CMK (cell line): ENCODE measurements around the gene NPHP4.
A peak's percentile ranks its signal among the peaks of the same experiment; 100 is the strongest.
"Not testable (repeated sequence)": the region's sequence is repeated elsewhere in the genome, so short reads cannot be mapped to it uniquely, and the experiment has no call there.

Source experiments
- DNase-seq: peaks from one replicate; pipeline ENCODE4 v3.0.0-alpha.2; 2010; ENCODE audit warnings: low read depth

NPHP4 gene

DNA sequence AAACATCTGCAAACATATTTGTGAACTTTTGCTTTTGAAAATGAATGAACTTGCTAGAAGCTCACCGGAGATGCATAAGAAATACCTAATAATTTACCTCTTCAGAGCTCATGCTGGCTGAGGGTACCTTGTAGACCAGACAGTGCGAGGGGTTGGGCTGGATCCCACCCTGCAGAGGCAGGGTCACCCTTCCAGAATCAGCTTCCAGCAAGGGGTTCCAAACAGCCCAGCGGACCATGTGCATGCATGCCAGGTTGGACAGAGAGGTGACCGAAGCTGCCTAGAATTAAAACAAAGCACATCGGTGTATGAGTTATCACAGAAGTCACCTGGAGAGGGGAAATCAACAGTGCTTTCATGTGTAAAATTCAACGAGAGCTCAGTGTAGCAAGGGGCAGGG, 59.2 kb downstream of the NPHP4 start:
- no peak for DNase-seq

- no peak for DNase-seq
Observed at GRCh38 chr1:5928714-5929400, 63.4 kb downstream of the NPHP4 start.

DNA sequence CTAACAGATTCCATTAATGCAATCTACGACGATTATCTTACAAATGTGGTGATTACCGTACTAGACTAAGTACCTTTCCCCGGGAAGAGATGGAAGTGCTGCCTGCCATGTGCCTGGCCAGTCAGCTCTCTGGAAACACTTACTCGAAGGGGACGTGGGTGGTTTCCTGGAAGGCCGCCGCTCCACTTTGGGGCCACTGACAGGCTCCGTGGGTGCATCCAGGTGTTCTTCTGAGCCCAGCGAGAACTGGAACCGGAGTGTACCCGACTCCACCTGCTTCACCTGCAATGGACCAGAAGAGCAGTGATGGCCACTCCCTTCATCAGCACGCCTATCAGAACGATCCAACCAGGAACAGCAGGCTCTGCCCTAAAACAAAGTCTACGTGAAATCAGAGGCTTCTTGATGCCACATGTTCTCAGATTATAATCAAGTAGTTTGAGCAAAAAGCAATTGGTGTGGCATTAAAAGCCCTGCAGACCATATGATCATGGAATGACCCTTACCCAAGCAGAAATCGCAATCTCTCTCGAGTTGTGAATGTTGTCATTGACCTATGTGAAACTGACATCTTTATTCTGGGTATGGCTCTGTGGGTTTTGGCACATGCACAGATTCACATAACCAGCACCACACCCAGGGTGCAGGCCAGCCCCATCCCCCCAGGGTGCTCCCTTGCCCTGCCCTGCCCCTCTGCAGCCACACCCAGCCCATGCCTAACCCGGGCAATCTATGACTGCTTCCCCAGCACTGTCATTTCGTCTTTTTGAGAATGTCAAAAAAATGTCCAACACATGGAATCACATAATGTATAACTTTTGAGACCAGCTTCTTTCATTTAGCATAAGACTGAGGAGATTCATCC, 64.5 kb downstream of the NPHP4 start:
- no peak for DNase-seq

DNA sequence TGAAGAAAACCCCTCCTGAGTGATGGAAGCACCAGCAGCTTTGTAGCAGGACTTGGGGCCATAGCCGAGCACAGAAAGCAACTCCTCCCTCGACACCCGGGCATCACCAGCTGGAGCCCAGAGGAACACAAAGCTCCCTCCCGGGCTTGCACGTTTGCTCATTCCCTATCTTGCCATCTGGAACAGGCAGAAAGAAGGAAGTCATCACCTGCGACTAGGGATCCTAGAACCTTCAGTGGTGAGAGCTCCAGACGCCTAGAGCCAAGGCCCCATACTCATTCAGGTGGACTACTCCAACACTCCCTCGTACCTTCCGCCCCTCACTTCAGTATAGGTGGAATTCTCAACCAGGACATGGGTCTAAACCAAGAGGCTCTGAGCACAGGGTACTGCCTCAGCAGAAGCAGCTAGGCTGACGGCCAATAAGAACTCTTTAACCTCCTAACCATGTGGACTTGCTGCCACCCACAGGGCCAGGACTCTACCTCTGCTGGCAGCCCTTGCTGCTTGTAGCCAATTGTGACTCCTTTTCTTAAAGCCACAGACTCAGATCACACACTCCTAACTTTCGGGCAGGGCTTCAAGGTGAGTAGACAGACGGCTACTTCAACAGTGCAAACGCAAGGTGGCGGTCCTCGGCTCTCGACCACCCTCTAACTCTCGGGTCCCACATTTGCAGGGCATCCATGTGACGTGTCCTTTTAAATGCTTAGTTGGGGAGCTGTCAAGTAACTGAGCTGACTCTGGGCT, 65.4 kb downstream of the NPHP4 start:
- no peak for DNase-seq

- not testable (repeated sequence) for DNase-seq
Observed at GRCh38 chr1:5922700-5923330, 69.4 kb downstream of the NPHP4 start.

- DNase-seq, result no peak
Observed at GRCh38 chr1:5921671-5922070, 70.6 kb downstream of the NPHP4 start.

DNA sequence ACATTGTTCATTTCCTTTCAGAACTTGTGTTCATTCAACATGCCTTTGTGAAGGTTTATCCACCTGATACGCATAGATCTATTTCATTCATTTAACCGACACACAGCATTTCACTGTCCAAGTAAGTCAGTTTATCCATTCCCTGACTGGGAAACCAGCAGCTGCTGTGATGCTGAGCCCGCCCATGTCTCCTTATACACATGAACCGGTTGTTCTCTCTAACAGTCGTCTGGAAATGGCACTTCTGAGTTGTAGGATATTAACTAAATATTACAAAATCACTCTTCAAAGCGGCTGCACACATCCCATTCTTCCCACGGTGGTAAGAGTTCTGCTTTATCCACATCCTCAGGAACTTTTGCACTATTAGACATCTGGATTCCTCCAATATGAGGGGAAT, 71.1 kb downstream of the NPHP4 start:
- DNase-seq, result no peak

DNA sequence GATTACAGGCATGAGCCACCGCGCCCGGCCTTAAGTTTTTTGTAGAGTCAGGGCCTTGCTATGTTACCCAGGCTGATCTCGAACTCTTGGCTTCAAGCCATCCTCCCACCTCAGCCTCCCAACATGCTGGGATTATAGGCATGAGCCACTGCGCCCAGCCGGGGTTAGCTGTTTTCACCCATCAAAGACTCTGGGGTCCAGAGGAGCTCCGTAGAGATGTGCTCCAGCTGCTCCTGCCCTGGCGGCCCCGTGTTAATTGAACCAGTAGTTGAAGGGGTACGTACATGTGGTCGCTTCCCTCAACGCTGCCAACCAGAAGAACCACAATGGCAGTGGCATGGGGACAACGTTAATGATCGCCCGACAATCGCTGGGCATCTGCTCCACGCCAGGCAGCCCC, 72.0 kb downstream of the NPHP4 start:
- no peak for DNase-seq

DNA sequence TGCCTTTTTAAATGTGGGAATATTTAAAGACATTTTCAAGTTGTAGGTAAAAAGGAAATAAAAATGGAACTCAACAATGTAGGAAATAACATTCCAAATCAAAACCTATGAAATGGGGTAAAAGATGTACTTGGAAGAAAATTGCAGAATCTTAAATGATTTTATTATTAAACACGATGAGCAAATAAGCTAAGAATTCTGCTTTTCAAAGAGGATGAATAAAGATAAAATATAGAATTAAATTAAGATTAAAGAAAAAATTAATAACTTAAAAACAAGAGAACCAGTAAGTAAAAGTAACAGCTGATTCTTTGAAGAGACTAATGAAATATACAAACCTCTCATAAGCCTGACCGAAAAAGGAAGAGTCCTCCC, 74.0 kb downstream of the NPHP4 start:
- no peak for DNase-seq

GRCh38 chr1:5917591-5918274, 74.5 kb downstream of the NPHP4 start:
- DNase-seq, result no peak

DNA sequence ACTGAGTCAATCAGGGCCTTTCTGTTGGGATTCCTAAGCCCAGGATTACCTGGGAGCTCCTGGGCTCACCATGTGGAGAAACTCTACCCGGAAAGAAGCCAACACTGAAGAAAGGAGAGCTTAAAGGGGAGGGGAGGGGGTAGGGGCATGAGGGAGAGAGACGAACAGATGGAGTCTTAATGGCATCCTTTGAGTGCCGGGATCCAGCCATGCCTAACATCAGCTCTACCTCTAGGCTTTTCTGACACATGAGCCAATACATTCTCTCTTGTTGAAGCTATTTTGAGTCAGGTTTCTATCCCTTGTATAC, 75.0 kb downstream of the NPHP4 start:
- no peak for DNase-seq

GRCh38 chr1:5916572-5917280, 75.5 kb downstream of the NPHP4 start:
- no peak for DNase-seq

DNA sequence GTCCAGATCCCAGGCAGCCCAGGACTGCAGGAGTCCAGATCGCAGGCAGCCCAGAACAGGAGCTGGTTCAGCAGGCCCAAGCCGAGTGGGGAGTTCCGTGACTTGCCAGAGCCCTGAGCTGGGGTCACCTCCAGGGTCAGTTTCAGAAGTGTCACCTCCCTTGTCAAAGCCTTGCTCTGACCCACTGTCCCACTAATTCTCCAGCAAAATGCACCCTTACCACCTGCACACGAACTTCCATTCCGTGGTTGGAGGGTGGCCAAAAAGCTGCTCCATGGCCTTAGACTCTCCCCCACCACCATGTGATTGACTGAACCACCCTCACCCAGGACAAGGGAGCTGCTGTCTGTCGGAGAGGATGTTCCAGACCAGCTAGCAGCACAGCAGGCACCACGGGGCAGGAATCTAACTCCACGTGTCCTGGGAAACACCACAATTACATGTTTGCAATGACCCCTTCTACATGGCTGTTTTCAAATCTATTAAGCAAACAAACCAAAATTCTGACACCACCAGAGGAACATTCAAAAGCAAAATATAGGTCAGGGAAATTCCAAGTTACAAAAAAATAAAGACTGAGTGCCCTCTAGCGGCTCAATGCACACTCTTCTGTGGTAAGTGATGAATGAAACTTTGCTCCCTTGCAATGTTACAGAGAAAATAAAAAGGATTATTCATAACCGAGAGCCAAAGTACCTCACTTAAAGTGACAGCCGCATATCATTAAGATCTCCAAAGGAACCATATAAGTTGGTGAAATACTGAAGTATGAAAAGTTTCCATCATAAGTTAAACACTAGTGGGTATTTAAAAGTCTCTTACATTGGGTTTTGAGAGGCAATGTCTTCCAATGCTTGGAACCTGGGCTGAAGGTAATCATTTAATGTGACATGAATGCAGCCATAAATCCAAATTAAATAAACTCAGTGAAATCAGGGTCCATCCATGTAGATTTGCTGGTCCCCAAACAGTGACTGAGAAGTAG, 76.3 kb downstream of the NPHP4 start:
- peak; percentile 11 for DNase-seq

- no peak for DNase-seq
Observed at GRCh38 chr1:5914676-5915365, 77.4 kb downstream of the NPHP4 start.

DNA sequence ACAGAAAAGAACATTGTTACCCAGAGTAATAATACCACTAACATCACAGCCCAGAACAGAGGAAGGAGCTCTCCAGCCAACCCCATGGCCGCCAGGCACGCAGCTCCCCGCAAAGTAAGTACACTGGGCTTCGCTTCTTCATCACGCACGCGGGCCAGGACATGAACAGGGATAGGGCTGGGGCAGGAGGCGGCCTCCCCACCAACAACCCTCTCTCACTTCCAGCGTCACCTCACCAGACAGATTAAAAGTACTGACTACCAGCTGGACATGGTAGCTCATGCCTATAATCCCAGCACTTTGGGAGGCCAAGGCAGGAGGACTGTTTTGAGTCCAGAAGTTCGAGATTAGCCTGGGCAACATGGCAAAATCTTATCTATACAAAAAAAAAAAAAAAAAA, 78.3 kb downstream of the NPHP4 start:
- DNase-seq, result no peak

DNA sequence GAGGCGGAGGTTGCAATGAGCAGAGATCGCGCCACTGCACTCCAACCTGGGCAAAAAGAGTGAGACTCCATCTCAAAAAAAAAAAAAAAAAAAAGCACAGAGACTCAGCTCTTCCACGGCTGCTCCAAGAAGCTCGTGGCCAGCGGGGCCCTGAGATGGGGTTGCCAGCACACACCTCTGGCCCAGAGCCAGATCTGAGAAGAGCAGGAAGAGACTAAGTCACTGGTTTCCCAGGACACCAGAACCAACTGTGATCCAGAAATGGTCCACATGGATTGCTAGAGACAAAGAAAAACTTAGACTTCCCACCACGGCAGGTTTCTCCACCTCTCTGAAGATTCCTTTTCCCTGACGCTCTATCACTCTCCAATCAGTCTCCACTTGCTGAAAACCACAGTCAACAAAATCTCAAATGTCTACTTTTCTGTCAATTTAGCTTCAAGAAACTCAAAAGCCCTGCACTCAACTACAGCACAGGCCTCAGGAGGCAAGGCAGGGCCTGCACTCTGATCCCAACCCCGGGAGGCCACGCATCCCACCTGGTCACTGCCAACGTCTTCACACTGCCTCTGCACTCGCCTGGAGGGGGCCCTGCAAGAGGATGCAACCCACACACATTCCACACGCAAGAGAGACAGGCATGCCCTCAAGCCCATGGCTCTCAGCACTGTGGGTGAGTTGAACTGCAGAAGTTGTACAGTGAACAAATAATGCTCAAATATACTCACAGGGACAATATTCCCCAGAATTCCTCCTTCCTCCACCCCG, 79.0 kb downstream of the NPHP4 start:
- DNase-seq, result no peak

DNA sequence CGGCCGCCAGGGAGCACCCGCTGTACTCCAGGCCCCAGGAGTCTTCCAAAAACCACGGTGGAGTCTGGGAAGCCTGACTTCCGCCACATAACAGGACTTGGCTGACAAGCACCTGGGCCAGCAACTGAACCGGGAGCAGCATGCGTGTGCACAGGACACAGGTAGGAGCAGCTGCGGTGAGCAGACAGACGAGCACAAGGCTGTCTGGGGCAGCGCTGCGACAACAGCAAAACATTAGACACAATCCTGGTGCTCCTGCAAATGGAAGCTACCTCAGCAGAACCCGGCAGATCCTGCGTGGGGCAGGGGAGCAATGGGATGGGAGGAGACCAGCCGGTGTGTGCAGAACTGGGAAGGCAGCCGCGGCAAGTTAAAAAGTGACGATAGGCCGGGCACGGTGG, 80.4 kb downstream of the NPHP4 start:
- DNase-seq, result no peak

DNA sequence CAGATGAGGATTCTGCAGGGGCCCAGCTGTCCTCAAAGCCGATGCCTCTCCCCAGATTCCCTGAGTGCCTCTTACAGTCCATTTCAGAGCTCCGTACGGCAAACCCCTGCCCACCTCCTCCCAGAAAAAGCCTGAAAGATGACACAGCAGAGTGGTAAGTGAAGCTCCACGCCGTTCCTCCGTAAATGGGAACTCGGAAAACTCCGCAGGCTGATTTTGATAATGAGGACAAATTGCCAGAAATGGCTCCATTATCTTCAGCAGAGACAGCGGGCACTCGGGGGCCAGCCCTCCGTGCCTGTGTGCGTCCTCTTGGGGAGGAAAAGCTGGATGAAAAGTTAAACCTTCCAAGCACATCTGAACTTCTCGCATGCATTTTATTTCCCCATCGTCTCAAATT, 81.1 kb downstream of the NPHP4 start:
- no peak for DNase-seq

DNA sequence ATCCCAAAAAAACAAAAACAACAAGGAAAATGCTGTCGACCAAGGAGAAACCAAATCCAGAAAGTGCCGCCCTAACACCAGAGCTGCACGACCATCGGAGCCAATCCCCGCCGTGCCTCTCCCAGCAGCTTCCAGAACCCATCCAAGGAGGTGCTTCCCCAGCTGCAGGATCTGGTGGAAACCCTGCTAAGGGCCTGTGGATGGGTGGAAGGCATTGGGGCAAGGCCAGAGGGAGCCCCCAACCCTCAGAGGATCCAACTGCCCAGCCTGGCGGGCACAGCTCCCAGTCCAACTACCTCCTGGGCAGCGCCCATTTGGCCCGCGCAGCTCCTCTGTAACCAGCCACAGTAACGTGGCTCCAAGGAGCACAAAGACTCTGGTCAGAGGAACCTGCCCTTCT, 81.6 kb downstream of the NPHP4 start:
- no peak for DNase-seq
